CD14-positive monocyte (primary cell): ENCODE results near the gene RPTOR. TPM values are rescaled to one million over a fixed set of nuclear protein-coding genes. Genes with fewer than 3 reads are reported as not detected.

Source experiments
- DNase-seq, 3 donors: peaks; one replicate each; pipeline ENCODE4 v3.0.0-alpha.2; 2011 to 2022
- H2AFZ ChIP-seq: 2 replicates; pipeline ENCODE4 v1.6.0; 2012; ENCODE audit warnings: mild to moderate bottlenecking, low read depth, low read length, inconsistent platforms; ENCODE audit not compliant: insufficient read depth, poor library complexity, severe bottlenecking
- H3K27ac ChIP-seq, 2 donors: 1 replicate in 1 of 2; 2 replicates in 1 of 2; pipeline ENCODE4 v1.5.1; 2012 to 2013; ENCODE audit warnings: low read length in 2 of 2, control low read depth in 1 of 2, inconsistent platforms in 1 of 2, low read depth in 1 of 2, mild to moderate bottlenecking in 1 of 2
- H3K27me3 ChIP-seq, 2 donors: one replicate each; pipeline versions ENCODE4 v1.6.0 to v1.6.1; 2011 to 2013; ENCODE audit warnings: low read length in 2 of 2; ENCODE audit not compliant: control insufficient read depth in 2 of 2, insufficient read depth in 2 of 2
- H3K36me3 ChIP-seq, 2 donors: replicated peaks in 1 of 2; 1 replicate in 1 of 2; 2 replicates in 1 of 2; pipeline versions ENCODE4 v1.5.1 to v1.6.1; 2012 to 2013; ENCODE audit warnings: low read length in 2 of 2, control low read depth in 1 of 2, inconsistent platforms in 1 of 2, mild to moderate bottlenecking in 1 of 2; ENCODE audit not compliant: insufficient read depth in 2 of 2, control insufficient read depth in 1 of 2
- H3K4me1 ChIP-seq, 2 donors: 1 replicate in 1 of 2; 2 replicates in 1 of 2; pipeline versions ENCODE4 v1.5.1 to v1.6.1; 2012 to 2013; ENCODE audit warnings: low read length in 2 of 2, control low read depth in 1 of 2, inconsistent platforms in 1 of 2, mild to moderate bottlenecking in 1 of 2, moderate library complexity in 1 of 2; ENCODE audit not compliant: insufficient read depth in 2 of 2, control insufficient read depth in 1 of 2
- H3K4me2 ChIP-seq: replicated peaks from 2 replicates; pipeline ENCODE3; 2012; ENCODE audit warnings: low read length, moderate library complexity, mild to moderate bottlenecking; ENCODE audit not compliant: poor library complexity, severe bottlenecking; ENCODE audit errors: extremely low read depth
- H3K4me3 ChIP-seq, 3 experiments: fragments of 200-600 bp in 1 of 3; sonication (generic) in 1 of 3; replicated peaks in 1 of 3; 1 replicate in 2 of 3; 2 replicates in 1 of 3; pipeline ENCODE4 v1.5.1; 2011 to 2013; ENCODE audit warnings: low read length in 3 of 3, mild to moderate bottlenecking in 3 of 3, control low read depth in 2 of 3, low read depth in 2 of 3, inconsistent platforms in 1 of 3, moderate library complexity in 1 of 3
- H3K79me2 ChIP-seq: 2 replicates; pipeline ENCODE4 v1.6.0; 2012; ENCODE audit warnings: mild to moderate bottlenecking, control low read depth, inconsistent platforms, low read length, moderate library complexity; ENCODE audit not compliant: insufficient read depth
- H3K9ac ChIP-seq: 2 replicates; pipeline ENCODE4 v1.6.0; 2017; ENCODE audit warnings: low read length, mild to moderate bottlenecking; ENCODE audit not compliant: insufficient read depth, poor library complexity, severe bottlenecking
- H3K9me3 ChIP-seq, 2 donors: replicated peaks in 1 of 2; 1 replicate in 1 of 2; 2 replicates in 1 of 2; pipeline versions ENCODE4 v1.5.1 to v1.6.1; 2012 to 2013; ENCODE audit warnings: low read length in 2 of 2, control low read depth in 1 of 2; ENCODE audit not compliant: control insufficient read depth in 1 of 2, insufficient read depth in 1 of 2
- H4K20me1 ChIP-seq: 2 replicates; pipeline ENCODE4 v1.6.0; 2012; ENCODE audit warnings: mild to moderate bottlenecking, low read length, control low read depth, moderate library complexity; ENCODE audit not compliant: insufficient read depth
- H3K27ac Mint-ChIP-seq, 7 donors: one replicate each; pipeline ENCODE4 v1.8.0; 2020; ENCODE audit warnings: mild to moderate bottlenecking in 7 of 7, mixed read lengths in 7 of 7, moderate library complexity in 6 of 7, inconsistent platforms in 2 of 7
- H3K27me3 Mint-ChIP-seq, 3 donors: one replicate each; pipeline ENCODE4 v1.8.0; 2021 to 2022; ENCODE audit warnings: low read depth in 3 of 3, mild to moderate bottlenecking in 3 of 3, mixed read lengths in 3 of 3, moderate library complexity in 3 of 3, inconsistent platforms in 1 of 3
- H3K36me3 Mint-ChIP-seq, 2 donors: one replicate each; pipeline ENCODE4 v1.8.0; 2020; ENCODE audit warnings: mixed read lengths in 2 of 2, inconsistent platforms in 1 of 2, mild to moderate bottlenecking in 1 of 2
- H3K4me1 Mint-ChIP-seq: one replicate; pipeline ENCODE4 v1.8.0; 2020; ENCODE audit warnings: mild to moderate bottlenecking, mixed read lengths
- H3K4me3 Mint-ChIP-seq, 2 donors: one replicate each; pipeline ENCODE4 v1.8.0; 2020; ENCODE audit warnings: mild to moderate bottlenecking in 2 of 2, mixed read lengths in 2 of 2, moderate library complexity in 1 of 2
- H3K9me3 Mint-ChIP-seq, 7 donors: one replicate each; pipeline ENCODE4 v1.8.0; 2020 to 2022; ENCODE audit warnings: mixed read lengths in 7 of 7, mild to moderate bottlenecking in 6 of 7, moderate library complexity in 6 of 7, inconsistent platforms in 2 of 7
- WGBS: methylation state at CpG from one replicate; pipeline ENCODE4 v1.1.5; 2013; ENCODE audit warnings: missing lambda C conversion rate; ENCODE audit not compliant: insufficient coverage; 5-methylcytosine and 5-hydroxymethylcytosine counted together
- intact Hi-C, 2 donors: fragments of 100-400 bp; cut with micrococcal nuclease; formaldehyde crosslinking; loops; one replicate each; pipeline versions ENCODE4 v1.15.0 to v1.15.1; 2023
- polyA plus RNA-seq, 3 donors: library from polyadenylated mRNA; depleted of rRNA in 1 of 3; unstranded in 2 of 3; stranded (reverse) in 1 of 3; fragments of 300-500 nt in 2 of 3; fragments of >200 nt in 1 of 3; fragmentation: Illumina TruSeq in 2 of 3; gene quantifications; 1 replicate in 2 of 3; 2 replicates in 1 of 3; pipeline ENCODE4 v1.2.3, GENCODE V29; 2012 to 2021
- TF ChIP-seq, protein P1 (sequence below): fragments of 200-600 bp; IDR thresholded peaks from one replicate; pipeline ENCODE4 v1.8.0; 2022; ENCODE audit warnings: antibody characterized with exemption, mild to moderate bottlenecking

Gene RPTOR
- polyA plus RNA-seq, 3 donors = 1.1 to 8.7 (median 2.6) TPM

DNA sequence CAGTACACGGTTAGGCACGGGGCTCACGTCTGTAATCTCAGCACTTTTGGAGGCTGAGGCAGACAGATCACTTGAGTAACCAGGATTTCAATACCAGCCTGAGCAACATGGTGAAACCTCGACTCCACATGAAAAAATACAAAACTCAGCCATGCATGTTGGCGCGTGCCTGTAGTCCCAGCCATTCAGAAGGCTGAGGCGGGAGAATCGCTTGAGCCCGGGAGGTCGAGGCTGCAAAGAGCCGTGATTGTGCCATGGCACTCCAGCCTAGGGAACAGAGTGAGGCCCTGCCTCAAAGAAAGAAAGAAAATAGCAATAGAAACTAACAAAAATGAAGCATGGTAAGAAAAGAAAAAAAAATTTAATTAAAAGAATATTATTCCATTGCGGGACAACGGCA, 319.0 kb downstream of the RPTOR start:
- Histone ChIP-seq H2AFZ (no peak overlapping the region), H3K79me2 (no peaks in the 10 kb centered on the region), H3K27me3 (no peaks in the 10 kb centered on the region), H3K4me2 (no peak overlapping the region), H3K9ac (no peak overlapping the region), H3K36me3 (peaks cover 0 to 13% of the 10 kb centered on the region in 2 donors), H3K4me3 (no peak overlapping the region), H3K4me1 (peaks cover 20 to 23% of the 10 kb centered on the region in 2 donors), H3K9me3 (no peaks in the 10 kb centered on the region), H3K27ac (no peak overlapping the region), H4K20me1 (no peaks in the 10 kb centered on the region)
- Mint-ChIP-seq H3K4me3 (no peak overlapping the region), H3K36me3 (peaks cover 29 to 57% of the 10 kb centered on the region in 2 donors), H3K27ac (peak overlapping the region in 2 of 7 donors; percentile 52 to 94), H3K4me1 (peaks cover 18% of the 10 kb centered on the region), H3K27me3 (peaks cover 0 to 1% (median 0%) of the 10 kb centered on the region in 3 donors), H3K9me3 (peaks cover 0 to 4% (median 2%) of the 10 kb centered on the region in 7 donors)
- intact Hi-C loops = loop anchor here in 1 of 2 donors (10.0 kb wide), 1 partner anchor 121 kb away; no protein-coding TSS in a partner anchor
- TF ChIP-seq, protein P1, sequence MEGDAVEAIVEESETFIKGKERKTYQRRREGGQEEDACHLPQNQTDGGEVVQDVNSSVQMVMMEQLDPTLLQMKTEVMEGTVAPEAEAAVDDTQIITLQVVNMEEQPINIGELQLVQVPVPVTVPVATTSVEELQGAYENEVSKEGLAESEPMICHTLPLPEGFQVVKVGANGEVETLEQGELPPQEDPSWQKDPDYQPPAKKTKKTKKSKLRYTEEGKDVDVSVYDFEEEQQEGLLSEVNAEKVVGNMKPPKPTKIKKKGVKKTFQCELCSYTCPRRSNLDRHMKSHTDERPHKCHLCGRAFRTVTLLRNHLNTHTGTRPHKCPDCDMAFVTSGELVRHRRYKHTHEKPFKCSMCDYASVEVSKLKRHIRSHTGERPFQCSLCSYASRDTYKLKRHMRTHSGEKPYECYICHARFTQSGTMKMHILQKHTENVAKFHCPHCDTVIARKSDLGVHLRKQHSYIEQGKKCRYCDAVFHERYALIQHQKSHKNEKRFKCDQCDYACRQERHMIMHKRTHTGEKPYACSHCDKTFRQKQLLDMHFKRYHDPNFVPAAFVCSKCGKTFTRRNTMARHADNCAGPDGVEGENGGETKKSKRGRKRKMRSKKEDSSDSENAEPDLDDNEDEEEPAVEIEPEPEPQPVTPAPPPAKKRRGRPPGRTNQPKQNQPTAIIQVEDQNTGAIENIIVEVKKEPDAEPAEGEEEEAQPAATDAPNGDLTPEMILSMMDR = no peak
- no peak for DNase-seq
- WGBS = 97% methylated on average over 11 of the region's 13 CpGs

DNA sequence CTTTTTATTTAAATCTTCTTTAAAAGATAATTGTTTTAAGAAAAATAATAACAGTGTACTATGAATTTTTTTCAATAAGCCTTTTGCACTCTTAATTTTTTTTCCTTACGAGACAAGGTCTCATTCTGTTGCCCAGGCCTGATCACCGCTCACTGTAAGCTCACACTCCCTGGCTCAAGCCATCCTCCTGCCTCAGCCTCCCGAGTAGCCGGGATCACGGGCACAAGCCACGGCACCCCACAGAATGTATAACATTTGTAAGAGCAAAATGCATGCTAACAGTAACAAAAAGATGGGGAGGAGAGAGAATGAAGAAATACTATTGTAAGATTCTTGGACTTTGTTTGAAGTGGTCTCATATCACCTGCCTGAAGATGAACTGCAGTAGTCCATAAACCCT, 320.1 kb downstream of the RPTOR start:
- H4K20me1 ChIP-seq = no peaks in the 10 kb centered on the region
- H3K9me3 ChIP-seq = no peaks in the 10 kb centered on the region
- no peak overlapping the region for H3K4me2 ChIP-seq
- TF ChIP-seq, protein P1 = no peak
- H2AFZ ChIP-seq = no peak overlapping the region
- H3K9ac ChIP-seq = no peak overlapping the region
- 100% methylated on average over 2 of the region's 6 CpGs for WGBS
- intact Hi-C loops = loop anchor here in 1 of 2 donors (10.0 kb wide), 1 partner anchor 120 kb away; no protein-coding TSS in a partner anchor
- peaks cover 0 to 13% of the 10 kb centered on the region in 2 donors for H3K36me3 ChIP-seq
- peaks cover 22 to 25% of the 10 kb centered on the region in 2 donors for H3K4me1 ChIP-seq
- H3K27me3 Mint-ChIP-seq = peaks cover 0 to 3% (median 0%) of the 10 kb centered on the region in 3 donors
- no peak overlapping the region for H3K4me3 Mint-ChIP-seq
- H3K27me3 ChIP-seq = no peaks in the 10 kb centered on the region
- H3K36me3 Mint-ChIP-seq = peaks cover 22 to 55% of the 10 kb centered on the region in 2 donors
- peak overlapping the region in 2 of 7 donors; percentile 23 to 69 for H3K27ac Mint-ChIP-seq
- peaks cover 24% of the 10 kb centered on the region for H3K4me1 Mint-ChIP-seq
- peaks cover 0 to 4% (median 2%) of the 10 kb centered on the region in 7 donors for H3K9me3 Mint-ChIP-seq
- H3K79me2 ChIP-seq = no peaks in the 10 kb centered on the region
- no peak overlapping the region for H3K4me3 ChIP-seq
- no peak for DNase-seq
- H3K27ac ChIP-seq = no peak overlapping the region
